Activated T-helper 17 cell treated with anti-CD3 and anti-CD28 coated beads, Interleukin-2, amount 50 U/mL, for 72 hours (primary cell): ENCODE results near the gene CCDC134. TPM values are rescaled to one million over a fixed set of nuclear protein-coding genes. Genes with fewer than 3 reads are reported as not detected.

Experiments
- ATAC-seq: fragments of 150-1000 bp; cut with Tn5 transposase; replicated peaks from 2 replicates; pipeline ENCODE4 v1.10.0; 2021; ENCODE audit warnings: mild to moderate bottlenecking, moderate library complexity
- H3K27ac Mint-ChIP-seq: one replicate; pipeline ENCODE4 v1.8.0; 2022; ENCODE audit warnings: mixed read lengths
- H3K27me3 Mint-ChIP-seq: one replicate; pipeline ENCODE4 v1.8.0; 2022; ENCODE audit warnings: mixed read lengths
- H3K36me3 Mint-ChIP-seq: one replicate; pipeline ENCODE4 v1.8.0; 2022; ENCODE audit warnings: low read depth, mild to moderate bottlenecking, mixed read lengths
- H3K4me1 Mint-ChIP-seq: one replicate; pipeline ENCODE4 v1.8.0; 2022; ENCODE audit warnings: mixed read lengths
- H3K4me3 Mint-ChIP-seq: one replicate; pipeline ENCODE4 v1.8.0; 2022; ENCODE audit warnings: mild to moderate bottlenecking, mixed read lengths
- H3K9me3 Mint-ChIP-seq: one replicate; pipeline ENCODE4 v1.8.0; 2022; ENCODE audit warnings: mixed read lengths
- total RNA-seq, 2 donors: library from RNA; stranded (reverse); gene quantifications; one replicate each; pipeline ENCODE4 v1.2.3, GENCODE V29; 2022

The CCDC134 gene
- total RNA-seq, 2 donors from 2014 or later, result 21.6 to 22.3 TPM

- peaks cover 95% of the 10 kb centered on the region for H3K36me3 Mint-ChIP-seq
- H3K27me3 Mint-ChIP-seq, result no peaks in the 10 kb centered on the region
- ATAC-seq, result no peak
- no peaks in the 10 kb centered on the region for H3K9me3 Mint-ChIP-seq
- H3K4me3 Mint-ChIP-seq, result peak overlapping the region; percentile 34
- H3K27ac Mint-ChIP-seq, result peak overlapping the region; percentile 21
- H3K4me1 Mint-ChIP-seq, result peaks cover 56% of the 10 kb centered on the region
Observed at GRCh38 chr22:41838842-41839618, 38.6 kb downstream of the CCDC134 start.

- ATAC-seq, result no peak
- no peaks in the 10 kb centered on the region for H3K9me3 Mint-ChIP-seq
- peak overlapping the region; percentile 39 for H3K4me3 Mint-ChIP-seq
- peak overlapping the region; percentile 74 for H3K27ac Mint-ChIP-seq
- H3K4me1 Mint-ChIP-seq, result peaks cover 52% of the 10 kb centered on the region
- H3K36me3 Mint-ChIP-seq, result peaks cover 94% of the 10 kb centered on the region
- H3K27me3 Mint-ChIP-seq, result no peaks in the 10 kb centered on the region
Observed at GRCh38 chr22:41840216-41840615, 39.7 kb downstream of the CCDC134 start.

- H3K9me3 Mint-ChIP-seq, result no peaks in the 10 kb centered on the region
- peak overlapping the region; percentile 74 for H3K27ac Mint-ChIP-seq
- H3K36me3 Mint-ChIP-seq, result peaks cover 94% of the 10 kb centered on the region
- H3K4me3 Mint-ChIP-seq, result peak overlapping the region; percentile 39
- no peak for ATAC-seq
- no peaks in the 10 kb centered on the region for H3K27me3 Mint-ChIP-seq
- H3K4me1 Mint-ChIP-seq, result peaks cover 57% of the 10 kb centered on the region
Observed at GRCh38 chr22:41841085-41841712, 40.7 kb downstream of the CCDC134 start.

- peak overlapping the region; percentile 71 for H3K4me3 Mint-ChIP-seq
- no peaks in the 10 kb centered on the region for H3K9me3 Mint-ChIP-seq
- H3K27ac Mint-ChIP-seq, result peak overlapping the region; percentile 91
- peaks cover 53% of the 10 kb centered on the region for H3K4me1 Mint-ChIP-seq
- no peaks in the 10 kb centered on the region for H3K27me3 Mint-ChIP-seq
- ATAC-seq, result peak; percentile 91
- peaks cover 86% of the 10 kb centered on the region for H3K36me3 Mint-ChIP-seq
Observed at GRCh38 chr22:41842996-41843970, 42.8 kb downstream of the CCDC134 start.

- H3K9me3 Mint-ChIP-seq, result no peaks in the 10 kb centered on the region
- H3K4me3 Mint-ChIP-seq, result peak overlapping the region; percentile 38
- peaks cover 50% of the 10 kb centered on the region for H3K4me1 Mint-ChIP-seq
- peaks cover 83% of the 10 kb centered on the region for H3K36me3 Mint-ChIP-seq
- H3K27me3 Mint-ChIP-seq, result no peaks in the 10 kb centered on the region
- no peak for ATAC-seq
- H3K27ac Mint-ChIP-seq, result peak overlapping the region; percentile 91
Observed at GRCh38 chr22:41844036-41844435, 43.6 kb downstream of the CCDC134 start.

GRCh38 chr22:41844513-41844912 is 44.0 kb downstream of the CCDC134 start:
- H3K27me3 Mint-ChIP-seq, result no peaks in the 10 kb centered on the region
- H3K4me1 Mint-ChIP-seq, result peaks cover 46% of the 10 kb centered on the region
- H3K27ac Mint-ChIP-seq, result peak overlapping the region; percentile 91
- no peak for ATAC-seq
- peak overlapping the region; percentile 38 for H3K4me3 Mint-ChIP-seq
- H3K36me3 Mint-ChIP-seq, result peaks cover 83% of the 10 kb centered on the region
- H3K9me3 Mint-ChIP-seq, result no peaks in the 10 kb centered on the region

GRCh38 chr22:41845380-41846267 is 45.1 kb downstream of the CCDC134 start:
- H3K27me3 Mint-ChIP-seq, result no peaks in the 10 kb centered on the region
- peak overlapping the region; percentile 92 for H3K27ac Mint-ChIP-seq
- peak overlapping the region; percentile 8 for H3K4me3 Mint-ChIP-seq

GRCh38 chr22:41846268-41846987 is 45.9 kb downstream of the CCDC134 start:
- peak overlapping the region; percentile 8 for H3K4me3 Mint-ChIP-seq
- H3K27ac Mint-ChIP-seq, result peak overlapping the region; percentile 92
- H3K4me1 Mint-ChIP-seq, result peaks cover 37% of the 10 kb centered on the region
- H3K9me3 Mint-ChIP-seq, result no peaks in the 10 kb centered on the region
- no peak for ATAC-seq
- peaks cover 70% of the 10 kb centered on the region for H3K36me3 Mint-ChIP-seq
- no peaks in the 10 kb centered on the region for H3K27me3 Mint-ChIP-seq

More at GRCh38 chr22:41845380-41846267, 45.1 kb downstream of the CCDC134 start:
- no peak for ATAC-seq
- Mint-ChIP-seq H3K9me3 (no peaks in the 10 kb centered on the region), H3K36me3 (peaks cover 78% of the 10 kb centered on the region), H3K4me1 (peaks cover 40% of the 10 kb centered on the region)

GRCh38 chr22:41847300-41847699 is 46.8 kb downstream of the CCDC134 start:
- Mint-ChIP-seq H3K27ac (peak overlapping the region; percentile 92), H3K9me3 (no peaks in the 10 kb centered on the region), H3K27me3 (no peaks in the 10 kb centered on the region), H3K4me1 (peaks cover 34% of the 10 kb centered on the region), H3K36me3 (peaks cover 64% of the 10 kb centered on the region), H3K4me3 (peak overlapping the region; percentile 8)
- no peak for ATAC-seq

- H3K36me3 Mint-ChIP-seq, result peaks cover 64% of the 10 kb centered on the region
- no peaks in the 10 kb centered on the region for H3K9me3 Mint-ChIP-seq
- no peak overlapping the region for H3K4me3 Mint-ChIP-seq
- no peak overlapping the region for H3K27ac Mint-ChIP-seq
- no peak for ATAC-seq
- H3K27me3 Mint-ChIP-seq, result no peaks in the 10 kb centered on the region
- H3K4me1 Mint-ChIP-seq, result peaks cover 25% of the 10 kb centered on the region
Observed at GRCh38 chr22:41848468-41848867, 48.0 kb downstream of the CCDC134 start.

- Mint-ChIP-seq H3K36me3 (peaks cover 72% of the 10 kb centered on the region), H3K4me1 (peaks cover 46% of the 10 kb centered on the region), H3K9me3 (no peaks in the 10 kb centered on the region), H3K27me3 (no peaks in the 10 kb centered on the region), H3K4me3 (peak overlapping the region; percentile 78), H3K27ac (peak overlapping the region; percentile 98)
- no peak for ATAC-seq
Observed at GRCh38 chr22:41856469-41856868, 56.0 kb downstream of the CCDC134 start.

- Mint-ChIP-seq H3K36me3 (peaks cover 69% of the 10 kb centered on the region), H3K9me3 (no peaks in the 10 kb centered on the region), H3K4me1 (peaks cover 46% of the 10 kb centered on the region), H3K27ac (peak overlapping the region; percentile 98), H3K27me3 (no peaks in the 10 kb centered on the region), H3K4me3 (peak overlapping the region; percentile 78)
- peak; percentile 71 for ATAC-seq
Observed at GRCh38 chr22:41857155-41857859, 56.8 kb downstream of the CCDC134 start.
